Ecto neural progenitor cell (in vitro differentiated cells): ENCODE measurements around the gene BTBD10.
A peak's percentile ranks its signal among the peaks of the same experiment; 100 is the strongest.

Source experiments
- DNase-seq: peaks from one replicate; pipeline ENCODE4 v3.0.0-alpha.2; 2018; ENCODE audit warnings: low spot score

Gene BTBD10

DNA sequence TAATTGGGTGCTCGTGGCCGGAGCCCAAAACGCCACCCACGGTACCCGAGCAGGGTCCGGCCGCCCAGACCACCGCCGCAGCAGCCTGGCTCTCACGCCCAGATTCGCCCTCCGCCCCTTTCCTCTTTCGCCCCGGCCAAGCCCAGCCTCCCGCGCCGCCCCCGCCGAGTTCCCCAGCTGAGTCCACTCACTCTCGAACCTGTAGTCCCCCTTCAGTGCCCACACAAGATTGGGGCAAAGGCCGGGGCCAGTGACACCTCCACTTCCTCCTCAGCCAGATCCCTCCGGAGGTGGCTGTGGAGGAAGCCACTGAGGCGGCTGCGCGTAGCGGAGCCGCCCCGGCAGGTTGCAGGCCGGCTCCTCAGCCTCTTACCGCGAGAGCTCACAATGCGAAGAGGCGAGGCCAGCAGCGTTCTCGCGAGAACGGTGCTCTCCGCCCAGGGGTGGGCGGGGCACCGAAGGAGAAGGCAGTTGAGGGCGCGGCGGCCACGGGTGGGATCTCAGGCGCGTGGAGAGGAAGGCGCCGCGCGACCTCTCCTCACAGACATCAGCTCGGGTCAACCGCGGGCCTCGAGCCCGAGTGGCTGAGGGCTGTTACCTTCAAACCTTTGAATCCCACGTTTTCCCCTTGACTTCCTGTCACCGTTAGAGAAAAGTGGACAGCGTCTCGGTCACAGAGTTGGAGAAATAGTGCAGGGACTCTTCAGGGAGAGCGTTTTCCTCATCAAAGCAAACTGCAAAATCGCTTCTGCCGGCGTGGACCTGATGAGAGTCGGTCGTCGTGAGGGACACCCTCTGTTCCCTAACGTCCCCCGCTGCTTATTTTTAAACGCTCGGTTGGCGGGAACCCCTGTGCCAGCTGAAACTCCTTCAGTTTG lies at the start of gene BTBD10:
TSS of gene BTBD10 (minus strand) at position 322 of the 878 bp plus-strand sequence. CDS start 18,098 bp downstream, outside the sequence.
- DNase-seq: peak; percentile 91

- DNase-seq: no peak
These were observed 40.4 kb upstream of the BTBD10 start for GRCh38 chr11:13503393-13503792.

- DNase-seq: no peak
These were observed 39.5 kb upstream of the BTBD10 start for GRCh38 chr11:13502492-13502891.

DNA sequence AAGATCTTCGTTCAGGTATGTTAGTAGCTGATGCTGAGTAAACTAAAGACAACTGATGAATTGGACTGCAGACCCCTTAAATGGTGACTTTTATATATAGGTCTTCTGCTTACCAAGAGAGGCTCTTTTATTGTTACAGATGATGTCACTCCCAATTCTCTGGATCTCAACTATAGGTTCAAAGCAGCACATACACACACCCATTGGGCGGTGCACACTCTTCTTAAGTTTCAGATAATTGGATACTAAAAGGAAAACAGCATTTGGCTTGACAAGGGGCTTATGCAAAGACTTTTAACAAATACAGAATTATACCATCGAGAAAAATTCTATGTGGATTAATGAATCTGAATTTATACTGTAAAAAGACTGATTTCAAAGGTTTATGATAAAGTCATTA lies 32.9 kb upstream of the BTBD10 start, which contains the start of gene PTH:
TSS of gene PTH (minus strand) at position 69 of the 400 bp plus-strand sequence. CDS start 3,142 bp downstream, outside the sequence.
- no peak for DNase-seq

DNA sequence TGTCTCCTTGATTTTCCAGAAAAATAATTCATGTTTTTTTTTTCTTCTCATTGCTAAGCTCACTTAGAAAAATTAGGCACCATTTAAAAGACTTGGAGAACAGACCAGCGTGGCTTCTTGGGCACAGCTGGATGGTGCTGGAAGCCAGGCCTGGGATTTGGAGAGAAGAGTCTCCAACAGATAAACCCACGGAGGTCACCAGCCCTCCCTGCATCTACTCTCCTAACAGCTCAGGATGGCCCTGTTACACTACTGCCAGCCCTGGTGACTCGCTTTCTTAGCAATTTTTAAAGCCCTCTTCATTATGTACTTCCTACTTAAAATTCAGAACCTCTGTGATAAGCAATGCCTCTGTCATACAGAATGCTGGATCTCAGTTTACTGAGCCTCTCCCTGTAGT lies 31.0 kb upstream of the BTBD10 start:
- no peak for DNase-seq

- DNase-seq: no peak
These were observed 24.6 kb upstream of the BTBD10 start for GRCh38 chr11:13487661-13488030.

DNA sequence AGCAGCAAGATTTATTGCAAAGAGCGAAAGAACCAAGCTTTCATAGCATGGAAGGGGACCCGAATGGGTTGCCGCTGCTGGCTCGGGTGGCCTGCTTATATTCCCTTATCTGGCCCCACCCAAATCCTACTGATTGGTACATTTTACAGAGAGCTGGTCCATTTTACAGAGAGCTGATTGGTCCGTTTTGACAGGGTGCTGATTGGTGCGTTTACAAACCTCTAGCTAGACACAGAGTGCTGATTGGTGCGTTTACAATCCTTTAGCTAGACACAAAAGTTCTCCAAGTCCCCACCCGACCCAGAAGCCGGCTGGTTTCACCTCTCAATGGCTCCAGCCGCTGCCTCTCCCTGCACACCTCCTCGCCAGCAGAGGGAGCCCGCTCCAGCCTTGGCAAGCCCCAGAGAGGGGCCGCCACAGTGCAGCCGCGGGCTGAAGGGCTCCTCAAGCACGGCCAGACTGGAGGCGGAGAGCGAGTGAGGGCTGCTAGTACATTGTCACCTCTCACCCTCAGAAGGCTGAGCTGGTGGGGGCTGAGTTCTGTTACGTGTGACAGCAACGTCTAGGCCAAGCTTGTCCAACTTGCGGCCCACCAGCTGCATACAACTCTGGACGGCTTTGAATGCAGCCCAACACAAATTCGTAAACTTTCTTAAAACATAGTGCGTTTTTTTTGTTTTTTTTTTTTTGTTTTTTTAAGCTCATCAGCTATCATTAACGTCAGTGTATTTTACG lies 24.1 kb upstream of the BTBD10 start:
- DNase-seq: peak; percentile 81

DNA sequence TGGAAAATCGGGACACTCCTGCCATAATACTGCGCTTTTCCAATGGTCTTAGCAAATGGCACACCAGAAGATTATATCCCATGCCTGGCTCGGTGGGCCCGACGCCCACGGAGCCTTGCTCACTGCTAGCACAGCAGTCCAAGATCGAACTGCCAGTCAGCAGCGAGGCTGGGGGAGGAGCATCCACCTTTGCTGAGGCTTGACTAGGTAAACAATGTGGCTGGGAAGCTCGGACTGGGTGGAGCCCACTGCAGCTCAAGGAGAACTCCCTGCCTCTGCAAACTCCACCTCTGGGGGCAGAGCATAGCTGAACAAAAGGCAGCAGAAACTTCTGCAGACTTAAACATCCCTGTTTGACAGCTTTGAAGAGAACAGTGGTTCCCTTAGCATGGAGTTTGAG lies 17.2 kb upstream of the BTBD10 start:
- DNase-seq: no peak

DNA sequence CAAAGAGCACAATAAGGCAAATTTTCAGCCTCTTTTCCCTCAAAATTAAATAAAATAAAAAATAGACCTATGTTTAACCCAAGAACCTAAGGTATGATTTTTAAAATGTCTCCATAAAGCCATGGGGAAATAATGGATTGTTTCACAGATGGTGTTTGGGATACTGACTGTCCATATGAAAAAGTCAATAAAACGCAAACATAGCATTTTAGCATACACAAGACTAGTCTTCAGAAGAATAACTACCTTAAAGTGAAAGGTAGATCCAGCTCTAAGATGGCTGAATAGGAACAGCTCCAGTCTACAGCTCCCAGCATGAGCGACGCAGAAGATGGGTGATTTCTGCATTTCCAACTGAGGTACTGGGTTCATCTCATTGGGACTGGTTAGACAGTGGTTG lies 16.7 kb upstream of the BTBD10 start:
- no peak for DNase-seq

- no peak for DNase-seq
These were observed 12.1 kb upstream of the BTBD10 start for GRCh38 chr11:13475091-13475490.

- DNase-seq: no peak
These were observed 10.1 kb upstream of the BTBD10 start for GRCh38 chr11:13473013-13473722.

DNA sequence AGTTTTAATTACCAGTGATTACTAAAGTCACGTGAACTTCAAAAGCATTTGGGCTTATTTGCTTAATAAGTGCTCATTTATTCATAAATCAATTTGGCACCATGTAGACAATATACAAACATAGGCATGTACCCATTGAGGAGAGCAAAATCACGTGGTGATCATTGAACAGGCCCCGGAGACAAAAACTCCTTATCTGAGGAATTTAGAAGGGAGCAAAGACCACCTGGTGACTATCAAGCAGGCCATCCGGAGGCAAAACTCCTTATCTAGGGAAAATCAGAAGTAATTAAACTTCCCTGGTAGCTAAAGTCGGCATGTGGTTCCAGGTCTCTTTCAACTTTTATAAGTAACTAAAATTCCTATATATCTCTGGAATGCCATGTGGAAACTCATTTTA lies 5.7 kb upstream of the BTBD10 start:
- no peak for DNase-seq

GRCh38 chr11:13465909-13466371 lies 2.9 kb upstream of the BTBD10 start:
- no peak for DNase-seq

DNA sequence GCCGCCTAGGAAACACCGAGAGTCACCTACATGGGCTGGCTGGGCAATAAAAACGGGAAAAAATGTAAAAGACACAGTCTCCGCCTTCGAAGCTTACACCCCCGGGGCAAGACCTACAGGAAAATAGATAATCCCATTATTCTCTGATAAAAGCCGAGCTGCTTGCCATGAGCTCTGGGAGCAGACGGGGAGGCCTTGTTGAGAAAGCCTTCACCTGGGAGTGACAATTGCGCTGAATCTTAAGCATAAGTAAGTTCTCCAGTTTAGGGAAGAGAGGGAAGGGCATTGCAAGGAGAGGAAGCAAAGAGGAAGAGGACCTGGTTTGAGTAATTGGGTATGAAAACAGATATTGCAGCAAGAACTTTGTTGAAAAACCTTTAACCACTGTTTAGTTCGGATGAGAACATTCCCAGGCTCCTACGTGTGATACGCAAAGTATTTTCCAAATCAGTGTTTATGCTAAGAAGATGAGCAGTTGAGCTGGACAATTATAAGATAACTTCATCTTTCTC lies 813 bp upstream of the BTBD10 start:
- no peak for DNase-seq

GRCh38 chr11:13462311-13462900 lies 616 bp downstream of the BTBD10 start:
- peak; percentile 80 for DNase-seq

GRCh38 chr11:13461291-13461690 lies 1.7 kb downstream of the BTBD10 start:
- DNase-seq: no peak

DNA sequence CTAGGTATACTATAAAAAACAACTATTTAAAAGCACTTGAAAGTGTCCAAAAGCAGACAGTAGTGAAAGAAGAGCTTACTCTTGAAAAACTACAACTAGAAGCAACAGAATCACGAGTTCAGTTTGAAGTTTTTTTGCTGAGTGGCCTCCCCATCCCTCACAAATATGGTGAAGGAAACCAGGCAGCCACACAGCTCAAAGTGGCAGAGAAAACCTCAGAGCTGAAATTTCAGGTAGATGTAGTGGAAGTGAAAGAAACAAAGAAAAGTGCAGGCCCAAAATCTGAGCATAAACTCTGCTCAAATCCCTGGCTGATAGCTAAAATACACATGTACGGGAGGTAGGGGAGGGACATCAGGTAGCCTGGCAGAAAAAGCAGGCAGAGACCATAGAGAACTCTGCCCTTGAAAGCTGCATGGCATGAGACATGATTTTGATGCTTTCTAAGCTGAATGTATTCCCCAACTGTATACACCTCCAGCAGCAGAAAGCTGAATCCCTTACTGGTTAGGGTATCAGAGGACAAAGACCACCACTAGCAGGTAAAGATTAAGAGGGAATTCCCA lies 12.1 kb downstream of the BTBD10 start:
- DNase-seq: no peak

GRCh38 chr11:13449522-13449921 lies 13.5 kb downstream of the BTBD10 start:
- DNase-seq: no peak

DNA sequence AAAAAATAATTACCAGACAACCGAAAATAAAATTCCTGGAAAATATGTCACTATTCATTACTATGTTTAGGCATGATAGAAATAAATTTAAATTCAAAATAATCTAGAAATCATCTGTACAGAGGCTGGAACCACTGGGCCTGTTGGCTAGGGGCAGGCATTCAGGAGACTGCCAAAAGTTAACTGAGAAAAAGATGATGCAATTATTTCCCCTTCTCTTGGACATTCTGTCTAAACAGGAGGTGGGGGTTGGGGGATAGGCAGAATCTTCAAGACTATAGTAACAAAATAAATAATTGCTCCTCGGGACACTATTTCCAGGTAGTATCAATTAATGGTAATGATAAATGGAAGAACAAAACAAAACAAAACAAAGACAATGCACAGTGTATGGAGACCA lies 14.1 kb downstream of the BTBD10 start:
- DNase-seq: no peak

- DNase-seq: no peak
These were observed 16.6 kb downstream of the BTBD10 start for GRCh38 chr11:13446444-13446843.

- no peak for DNase-seq
These were observed 17.4 kb downstream of the BTBD10 start for GRCh38 chr11:13445588-13445987.
